Embryonic facial prominence (tissue), 1 donor: ENCODE results near the gene DCAF6.
A peak's percentile ranks its signal among the peaks of the same experiment; 100 is the strongest.
"Not testable (repeated sequence)": the region's sequence is repeated elsewhere in the genome, so short reads cannot be mapped to it uniquely, and the experiment has no call there.

ENCODE experiments used
- DNase-seq: peaks from one replicate; pipeline ENCODE4 v3.0.0-alpha.2; 2016; ENCODE audit errors: extremely low spot score

The DCAF6 gene

GRCh38 chr1:167924543-167925231 is 11.8 kb upstream of the DCAF6 start:
- DNase-seq: no peak

GRCh38 chr1:167926486-167926997 is 9.9 kb upstream of the DCAF6 start:
- DNase-seq: no peak

- DNase-seq: no peak
These were observed 9.3 kb upstream of the DCAF6 start for GRCh38 chr1:167927046-167927754.

- DNase-seq: no peak
These were observed 8.0 kb upstream of the DCAF6 start for GRCh38 chr1:167928457-167928852.

- not testable (repeated sequence) for DNase-seq
These were observed 7.6 kb upstream of the DCAF6 start for GRCh38 chr1:167928919-167929318.

- no peak for DNase-seq
These were observed 6.8 kb upstream of the DCAF6 start for GRCh38 chr1:167929725-167930124.

- no peak for DNase-seq
These were observed 2.7 kb upstream of the DCAF6 start for GRCh38 chr1:167933788-167934187.

GRCh38 chr1:167934426-167935215 is 1.9 kb upstream of the DCAF6 start:
- no peak for DNase-seq

- peak; percentile 14 for DNase-seq
These were observed 1.0 kb upstream of the DCAF6 start for GRCh38 chr1:167935216-167936067.

GRCh38 chr1:167936930-167937708 is 636 bp downstream of the DCAF6 start, which contains the start of gene MPC2:
MPC2 (minus strand) TSS chr1:167937072; CDS start chr1:167935841, 1,231 bp downstream.
- DNase-seq: peak; percentile 43

GRCh38 chr1:167937709-167938010 is 1.2 kb downstream of the DCAF6 start:
- no peak for DNase-seq

GRCh38 chr1:167938080-167938636 is 1.7 kb downstream of the DCAF6 start:
- no peak for DNase-seq

- no peak for DNase-seq
These were observed 3.8 kb downstream of the DCAF6 start for GRCh38 chr1:167940264-167940663.

- DNase-seq: no peak
These were observed 7.1 kb downstream of the DCAF6 start for GRCh38 chr1:167943541-167943940.

GRCh38 chr1:167947733-167948132 is 11.2 kb downstream of the DCAF6 start:
- no peak for DNase-seq

GRCh38 chr1:167949785-167950184 is 13.3 kb downstream of the DCAF6 start:
- DNase-seq: no peak

GRCh38 chr1:167950569-167950968 is 14.1 kb downstream of the DCAF6 start:
- DNase-seq: no peak

- DNase-seq: no peak
These were observed 19.4 kb downstream of the DCAF6 start for GRCh38 chr1:167955915-167956314.

- DNase-seq: no peak
These were observed 21.2 kb downstream of the DCAF6 start for GRCh38 chr1:167957710-167958109.

GRCh38 chr1:167964646-167965045 is 28.2 kb downstream of the DCAF6 start:
- no peak for DNase-seq
